A549 (cell line): ENCODE results near the gene OSGIN1. TPM values are rescaled to one million over a fixed set of nuclear protein-coding genes. Genes with fewer than 3 reads are reported as not detected.

Experiments used
- ATAC-seq, 2 experiments: fragments of 200-7000 bp in 1 of 2; fragments of >200 bp in 1 of 2; cut with Nextera tagmentation in 1 of 2; cut with Tn5 transposase in 1 of 2; 3 replicates each; pipeline versions ENCODE4 v1.8.0 to v1.9.1; 2018 to 2020; ENCODE audit warnings: mild to moderate bottlenecking in 1 of 2, moderate library complexity in 1 of 2
- CTCF ChIA-PET: fragments of 300-600 bp; sonication (Branson Sonifier 250); formaldehyde crosslinking; extraction: SDS; loops from one replicate; lab custom pipeline; 2021; ENCODE audit warnings: antibody characterized with exemption, inconsistent platforms; lab: Yijun Ruan, JAX
- POLR2A ChIA-PET: fragments of 350-600 bp; formaldehyde crosslinking; extraction: SDS; loops from one replicate; lab custom pipeline; 2021; ENCODE audit warnings: antibody characterized with exemption, inconsistent platforms; lab: Yijun Ruan, JAX
- DNase-seq, 2 experiments: peaks; one replicate each; pipeline versions ENCODE4 v3.0.0 to v3.0.0-alpha.2; 2011 to 2016; ENCODE audit warnings: low read depth in 1 of 2, low spot score in 1 of 2
- FAIRE-seq: peaks from 2 replicates; lab custom pipeline; 2011; peaks lifted over from hg19 to GRCh38; lab: Jason Lieb, UNC
- H3K27ac ChIP-seq, 2 experiments: fragments of >200 bp; sonication (Bioruptor Twin); formaldehyde crosslinking; 3 replicates each; pipeline ENCODE4 v1.5.1; 2016 to 2017
- H3K4me1 ChIP-seq: fragments of >200 bp; sonication (Bioruptor Twin); formaldehyde crosslinking; 3 replicates; pipeline ENCODE4 v1.6.1; 2016
- H3K4me2 ChIP-seq: fragments of >200 bp; sonication (Bioruptor Twin); formaldehyde crosslinking; 3 replicates; pipeline ENCODE4 v1.6.1; 2016
- H3K4me3 ChIP-seq: fragments of >200 bp; sonication (Bioruptor Twin); formaldehyde crosslinking; 3 replicates; pipeline ENCODE4 v1.5.1; 2016
- H3K9me3 ChIP-seq: fragments of >200 bp; sonication (Bioruptor Twin); formaldehyde crosslinking; 3 replicates; pipeline ENCODE4 v1.6.1; 2016
- BHLHE40 ChIP-seq: IDR thresholded peaks from 2 replicates; pipeline ENCODE4 v1.6.1; 2012; ENCODE audit warnings: low read depth, low read length, inconsistent platforms
- CEBPB ChIP-seq, 2 experiments: fragments of >200 bp in 1 of 2; sonication (Bioruptor Twin) in 1 of 2; formaldehyde crosslinking in 1 of 2; IDR thresholded peaks; 2 replicates each; pipeline ENCODE4 v1.6.1; 2012 to 2016
- CHD2 ChIP-seq: fragments of 150-350 bp; IDR thresholded peaks from 2 replicates; pipeline ENCODE4 v1.6.1; 2014; ENCODE audit warnings: low read length; ENCODE audit not compliant: partially characterized antibody
- FOSB ChIP-seq: fragments of 250-450 bp; sonication (Bioruptor Pico); IDR thresholded peaks from 2 replicates; pipeline ENCODE4 v1.5.0; 2020; ENCODE audit warnings: mild to moderate bottlenecking, moderate library complexity
- FOSL2 ChIP-seq, 2 experiments: fragments of 450-650 bp in 1 of 2; fragments of >200 bp in 1 of 2; sonication (Bioruptor Twin) in 1 of 2; formaldehyde crosslinking; IDR thresholded peaks; 2 replicates each; pipeline versions ENCODE4 v1.5.0 to v1.6.1; 2016 to 2020; ENCODE audit warnings: mild to moderate bottlenecking in 1 of 2, moderate library complexity in 1 of 2
- FOXS1 ChIP-seq: fragments of 250-450 bp; sonication (Bioruptor Pico); IDR thresholded peaks from 2 replicates; pipeline ENCODE4 v1.5.0; 2020; ENCODE audit warnings: mild to moderate bottlenecking, moderate library complexity
- HOXB5 ChIP-seq: fragments of 250-450 bp; sonication (Bioruptor Pico); IDR thresholded peaks from 2 replicates; pipeline ENCODE4 v1.5.0; 2020; ENCODE audit warnings: mild to moderate bottlenecking, moderate library complexity
- KDM1A ChIP-seq: fragments of 200-600 bp; sonication (generic); IDR thresholded peaks from 2 replicates; pipeline ENCODE4 v1.6.1; 2016; ENCODE audit warnings: low read depth, mild to moderate bottlenecking
- KDM5A ChIP-seq: fragments of 200-600 bp; sonication (generic); IDR thresholded peaks from 2 replicates; pipeline ENCODE4 v1.6.1; 2016; ENCODE audit warnings: antibody characterized with exemption, mild to moderate bottlenecking
- MAFK ChIP-seq: fragments of 450-650 bp; IDR thresholded peaks from 2 replicates; pipeline ENCODE4 v1.6.1; 2014; ENCODE audit not compliant: partially characterized antibody
- MAX ChIP-seq: IDR thresholded peaks from 2 replicates; pipeline ENCODE4 v1.6.1; 2012
- NFE2L2 ChIP-seq: fragments of 150-350 bp; conservative IDR thresholded peaks from 2 replicates; pipeline ENCODE4 v1.6.1; 2014; ENCODE audit warnings: low read length
- NR3C1 ChIP-seq: fragments of >200 bp; sonication (Bioruptor Twin); formaldehyde crosslinking; IDR thresholded peaks from 3 replicates; pipeline ENCODE4 v1.6.1; 2017
- PHF8 ChIP-seq: fragments of 200-600 bp; sonication (generic); IDR thresholded peaks from 2 replicates; pipeline ENCODE4 v1.6.1; 2016; ENCODE audit warnings: low read depth, mild to moderate bottlenecking, antibody characterized with exemption, moderate library complexity, borderline replicate concordance
- RAD21 ChIP-seq, 2 experiments: fragments of >200 bp in 1 of 2; sonication (Bioruptor Twin) in 1 of 2; formaldehyde crosslinking in 1 of 2; IDR thresholded peaks in 1 of 2; conservative IDR thresholded peaks in 1 of 2; 2 replicates in 1 of 2; 3 replicates in 1 of 2; pipeline ENCODE4 v1.6.1; 2012 to 2018; ENCODE audit warnings: inconsistent platforms in 1 of 2
- RARB ChIP-seq: fragments of 250-450 bp; sonication (Bioruptor Pico); IDR thresholded peaks from 2 replicates; pipeline ENCODE4 v1.8.0; 2021; ENCODE audit warnings: mild to moderate bottlenecking, moderate library complexity
- RNF2 ChIP-seq: fragments of 200-600 bp; sonication (generic); IDR thresholded peaks from 2 replicates; pipeline ENCODE4 v1.6.1; 2016; ENCODE audit warnings: low read depth, mild to moderate bottlenecking, antibody characterized with exemption, moderate library complexity, borderline replicate concordance
- TFCP2L1 ChIP-seq: fragments of 250-450 bp; sonication (Bioruptor Pico); IDR thresholded peaks from 2 replicates; pipeline ENCODE4 v1.5.0; 2021; ENCODE audit warnings: mild to moderate bottlenecking
- TP53 ChIP-seq: fragments of 250-450 bp; sonication (Bioruptor Pico); IDR thresholded peaks from 2 replicates; pipeline ENCODE4 v1.5.0; 2021; ENCODE audit warnings: mild to moderate bottlenecking, moderate library complexity
- USF2 ChIP-seq: fragments of 450-650 bp; IDR thresholded peaks from 2 replicates; pipeline ENCODE4 v1.6.1; 2014; ENCODE audit warnings: antibody characterized with exemption
- ZFP36 ChIP-seq: fragments of 450-650 bp; IDR thresholded peaks from 2 replicates; pipeline ENCODE4 v1.6.1; 2014; ENCODE audit warnings: borderline replicate concordance; ENCODE audit not compliant: partially characterized antibody
- WGBS: methylation state at CpG from one replicate; pipeline ENCODE4 v1.1.6; 2017; ENCODE audit errors: missing lambda C conversion rate; 5-methylcytosine and 5-hydroxymethylcytosine counted together
- polyA plus RNA-seq, 4 experiments: library from polyadenylated mRNA; depleted of rRNA in 3 of 4; stranded (reverse); fragments of >200 nt; fragmentation: RNase III in 1 of 4; extraction: RNeasy Plus Mini Kit Qiagen cat#74134 plus additional on column Dnase treatment in 1 of 4; gene quantifications; 2 replicates in 3 of 4; 3 replicates in 1 of 4; pipeline ENCODE4 v1.2.3, GENCODE V29; 2011 to 2017
- TF ChIP-seq, protein P1 (sequence below): fragments of 250-450 bp; sonication (Bioruptor Pico); IDR thresholded peaks from 2 replicates; pipeline ENCODE4 v1.5.0; 2020; ENCODE audit warnings: low read depth, mild to moderate bottlenecking, moderate library complexity
- TF ChIP-seq, protein P2 (sequence below): fragments of >200 bp; sonication (Bioruptor Twin); formaldehyde crosslinking; IDR thresholded peaks from 3 replicates; pipeline ENCODE4 v1.5.1; 2016
- TF ChIP-seq, protein P3 (sequence below): fragments of >200 bp; sonication (Bioruptor Twin); formaldehyde crosslinking; IDR thresholded peaks from 3 replicates; pipeline ENCODE4 v1.6.1; 2016

OSGIN1 gene
- polyA plus RNA-seq, 2 of the 4 experiments (the other 2 are of a cell fraction): 25.9 to 37.6 TPM

DNA sequence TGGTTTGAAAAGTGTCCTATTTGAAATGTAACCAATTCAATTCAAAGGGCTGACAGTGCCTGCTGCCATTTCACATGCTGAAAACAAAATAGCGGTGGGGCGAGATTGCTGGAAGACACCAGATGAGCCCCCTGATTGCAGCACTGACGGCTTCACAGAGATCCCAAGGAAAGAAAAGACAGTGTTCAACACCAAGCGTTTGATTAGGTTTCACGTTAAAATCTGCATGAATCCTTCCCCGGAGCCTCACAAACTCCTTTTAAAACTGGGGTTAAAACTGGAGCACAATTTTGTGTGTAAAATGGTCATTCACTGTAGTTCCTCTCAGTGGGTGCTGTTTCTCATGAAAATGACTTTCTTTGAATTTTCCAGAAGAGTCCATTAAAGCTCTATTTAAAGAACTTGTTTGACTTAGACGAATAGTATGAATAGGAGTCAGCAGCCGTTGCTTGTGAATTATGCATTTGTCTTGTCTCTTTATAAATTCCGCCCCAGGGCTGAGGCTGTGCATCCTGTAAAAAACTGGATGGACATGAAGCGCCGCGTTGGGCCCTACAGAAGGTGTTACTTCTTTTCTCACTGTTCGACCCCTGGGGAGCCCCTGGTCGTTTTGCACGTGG lies 45.3 kb upstream of the OSGIN1 start:
- POLR2A ChIA-PET: no interaction called here
- no peaks in the 10 kb centered on the region for H3K9me3 ChIP-seq
- TF ChIP-seq TFCP2L1 (CRISPR knock-in tag) (no peak), RARB (CRISPR knock-in tag) (no peak), CEBPB (IDR thresholded peaks at IDR 0.05) (no peak), USF2 (no peak), HOXB5 (CRISPR knock-in tag) (no peak), FOSB (no peak), TP53 (CRISPR knock-in tag) (no peak)
- TF ChIP-seq, protein P1, sequence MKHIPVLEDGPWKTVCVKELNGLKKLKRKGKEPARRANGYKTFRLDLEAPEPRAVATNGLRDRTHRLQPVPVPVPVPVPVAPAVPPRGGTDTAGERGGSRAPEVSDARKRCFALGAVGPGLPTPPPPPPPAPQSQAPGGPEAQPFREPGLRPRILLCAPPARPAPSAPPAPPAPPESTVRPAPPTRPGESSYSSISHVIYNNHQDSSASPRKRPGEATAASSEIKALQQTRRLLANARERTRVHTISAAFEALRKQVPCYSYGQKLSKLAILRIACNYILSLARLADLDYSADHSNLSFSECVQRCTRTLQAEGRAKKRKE (CRISPR knock-in tag): no peak
- H3K4me3 ChIP-seq: no peak overlapping the region
- CTCF ChIA-PET: interaction anchor here (1.2 kb wide), 1 partner anchor 82 kb away, joined by 4 read pairs; no protein-coding TSS in a partner anchor
- WGBS: 78% methylated on average over 15 of the region's 15 CpGs
- FAIRE-seq: no peak
- no peak for ATAC-seq
- H3K27ac ChIP-seq: no peak overlapping the region
- no peak for DNase-seq
- no peaks in the 10 kb centered on the region for H3K4me1 ChIP-seq
- H3K4me2 ChIP-seq: no peak overlapping the region

GRCh38 chr16:83908798-83909197 lies 44.2 kb upstream of the OSGIN1 start:
- POLR2A ChIA-PET: no interaction called here

GRCh38 chr16:83911290-83911689 lies 41.8 kb upstream of the OSGIN1 start:
- H3K4me2 ChIP-seq: no peak overlapping the region
- no peak overlapping the region for H3K27ac ChIP-seq
- no peak for DNase-seq
- POLR2A ChIA-PET: no interaction called here
- H3K4me1 ChIP-seq: no peaks in the 10 kb centered on the region
- H3K4me3 ChIP-seq: no peak overlapping the region
- 92% methylated on average over 10 of the region's 10 CpGs for WGBS
- no peak for ATAC-seq
- H3K9me3 ChIP-seq: no peaks in the 10 kb centered on the region
- CTCF ChIA-PET: interaction anchor here (0.7 to 4.2 kb wide), 7 partner anchors 10 to 711 kb away, joined by 3 to 28 read pairs (median 4); no protein-coding TSS in a partner anchor
- no peak for FAIRE-seq
- TF ChIP-seq, protein P1 (CRISPR knock-in tag): no peak
- no peak for TF ChIP-seq RAD21 (conservative IDR thresholded peaks at IDR 0.05 in 1 of 2, IDR thresholded peaks at IDR 0.05 in 1 of 2)
- TF ChIP-seq FOXS1 (CRISPR knock-in tag): no peak
- TF ChIP-seq KDM5A: no peak
- TF ChIP-seq BHLHE40: no peak
- no peak for TF ChIP-seq RARB (CRISPR knock-in tag)
- TF ChIP-seq CHD2: no peak
- TF ChIP-seq KDM1A: no peak
- no peak for TF ChIP-seq MAX
- no peak for TF ChIP-seq RNF2
- TF ChIP-seq PHF8: no peak
- TF ChIP-seq FOSL2 (IDR thresholded peaks at IDR 0.05): no peak
- TF ChIP-seq FOSL2 (CRISPR knock-in tag; IDR thresholded peaks at IDR 0.05): no peak
- no peak for TF ChIP-seq MAFK
- no peak for TF ChIP-seq ZFP36

More at GRCh38 chr16:83908798-83909197, 44.2 kb upstream of the OSGIN1 start:
- CTCF ChIA-PET: interaction anchor here (1.0 kb wide), 1 partner anchor 18 kb away, joined by 3 read pairs; no protein-coding TSS in a partner anchor
- whole genome bisulfite sequencing: 56% methylated on average over 2 of the region's 2 CpGs
- no peaks in the 10 kb centered on the region for H3K4me1 ChIP-seq
- H3K27ac ChIP-seq: no peak overlapping the region
- no peak for TF ChIP-seq MAX
- TF ChIP-seq, protein P2, sequence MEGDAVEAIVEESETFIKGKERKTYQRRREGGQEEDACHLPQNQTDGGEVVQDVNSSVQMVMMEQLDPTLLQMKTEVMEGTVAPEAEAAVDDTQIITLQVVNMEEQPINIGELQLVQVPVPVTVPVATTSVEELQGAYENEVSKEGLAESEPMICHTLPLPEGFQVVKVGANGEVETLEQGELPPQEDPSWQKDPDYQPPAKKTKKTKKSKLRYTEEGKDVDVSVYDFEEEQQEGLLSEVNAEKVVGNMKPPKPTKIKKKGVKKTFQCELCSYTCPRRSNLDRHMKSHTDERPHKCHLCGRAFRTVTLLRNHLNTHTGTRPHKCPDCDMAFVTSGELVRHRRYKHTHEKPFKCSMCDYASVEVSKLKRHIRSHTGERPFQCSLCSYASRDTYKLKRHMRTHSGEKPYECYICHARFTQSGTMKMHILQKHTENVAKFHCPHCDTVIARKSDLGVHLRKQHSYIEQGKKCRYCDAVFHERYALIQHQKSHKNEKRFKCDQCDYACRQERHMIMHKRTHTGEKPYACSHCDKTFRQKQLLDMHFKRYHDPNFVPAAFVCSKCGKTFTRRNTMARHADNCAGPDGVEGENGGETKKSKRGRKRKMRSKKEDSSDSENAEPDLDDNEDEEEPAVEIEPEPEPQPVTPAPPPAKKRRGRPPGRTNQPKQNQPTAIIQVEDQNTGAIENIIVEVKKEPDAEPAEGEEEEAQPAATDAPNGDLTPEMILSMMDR: no peak
- no peak for TF ChIP-seq NR3C1
- TF ChIP-seq NFE2L2: no peak
- TF ChIP-seq RARB (CRISPR knock-in tag): no peak
- TF ChIP-seq, protein P3, sequence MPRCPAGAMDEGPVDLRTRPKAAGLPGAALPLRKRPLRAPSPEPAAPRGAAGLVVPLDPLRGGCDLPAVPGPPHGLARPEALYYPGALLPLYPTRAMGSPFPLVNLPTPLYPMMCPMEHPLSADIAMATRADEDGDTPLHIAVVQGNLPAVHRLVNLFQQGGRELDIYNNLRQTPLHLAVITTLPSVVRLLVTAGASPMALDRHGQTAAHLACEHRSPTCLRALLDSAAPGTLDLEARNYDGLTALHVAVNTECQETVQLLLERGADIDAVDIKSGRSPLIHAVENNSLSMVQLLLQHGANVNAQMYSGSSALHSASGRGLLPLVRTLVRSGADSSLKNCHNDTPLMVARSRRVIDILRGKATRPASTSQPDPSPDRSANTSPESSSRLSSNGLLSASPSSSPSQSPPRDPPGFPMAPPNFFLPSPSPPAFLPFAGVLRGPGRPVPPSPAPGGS: no peak
- TF ChIP-seq, all 56 proteins: peak for 0
- no peak overlapping the region for H3K4me3 ChIP-seq
- H3K9me3 ChIP-seq: no peaks in the 10 kb centered on the region
- DNase-seq (no peak), ATAC-seq (no peak; a peak in 1 of 6 replicates), FAIRE-seq (no peak)
- H3K4me2 ChIP-seq: no peak overlapping the region
